Measurements from ENCODE around the gene CCDC201. TPM values are rescaled to one million over a fixed set of nuclear protein-coding genes. Genes with fewer than 3 reads are reported as not detected.
A peak's percentile ranks its signal among the peaks of the same experiment; 100 is the strongest.
"Not testable (repeated sequence)": the region's sequence is repeated elsewhere in the genome, so short reads cannot be mapped to it uniquely, and the experiment has no call there.

Gene CCDC201
- polyA plus RNA-seq, 10 donors = not detected

DNA sequence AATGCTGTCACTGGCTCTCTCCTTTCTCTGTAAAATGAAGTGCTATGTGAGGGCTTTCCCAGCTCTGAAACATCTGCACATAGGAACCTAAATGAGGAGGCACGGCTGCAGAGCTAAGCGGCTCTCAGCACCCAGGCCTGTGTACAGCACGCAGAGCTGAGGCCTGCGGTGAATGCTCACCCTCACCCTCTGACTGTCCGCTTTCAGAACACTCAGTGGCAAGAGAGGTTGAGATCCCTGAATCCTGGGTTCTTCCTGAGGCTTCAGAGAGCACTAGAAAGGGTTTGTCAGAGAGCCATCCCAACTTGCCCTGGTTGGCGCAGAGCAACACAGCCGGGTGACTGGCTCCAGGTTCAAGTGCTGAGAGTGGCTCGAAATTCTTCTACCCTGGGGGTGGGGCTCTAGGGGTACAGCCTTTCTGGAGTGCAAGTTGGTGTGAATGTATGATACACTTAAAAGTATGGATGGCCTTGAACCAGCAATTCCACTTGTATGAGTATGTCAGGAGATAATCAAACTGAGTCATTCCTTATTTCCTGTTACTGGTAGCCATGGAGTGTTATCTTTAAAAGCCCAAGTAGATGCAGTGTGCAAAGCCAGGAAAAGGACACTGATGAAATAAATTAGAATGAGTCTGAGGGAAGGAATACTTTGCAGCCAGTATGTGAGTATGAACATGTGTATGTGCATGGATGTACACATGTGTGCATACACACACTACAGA is 1.7 kb upstream of the CCDC201 start:
- DNase-seq = peak in 1 of 3 donors; percentile 73

DNA sequence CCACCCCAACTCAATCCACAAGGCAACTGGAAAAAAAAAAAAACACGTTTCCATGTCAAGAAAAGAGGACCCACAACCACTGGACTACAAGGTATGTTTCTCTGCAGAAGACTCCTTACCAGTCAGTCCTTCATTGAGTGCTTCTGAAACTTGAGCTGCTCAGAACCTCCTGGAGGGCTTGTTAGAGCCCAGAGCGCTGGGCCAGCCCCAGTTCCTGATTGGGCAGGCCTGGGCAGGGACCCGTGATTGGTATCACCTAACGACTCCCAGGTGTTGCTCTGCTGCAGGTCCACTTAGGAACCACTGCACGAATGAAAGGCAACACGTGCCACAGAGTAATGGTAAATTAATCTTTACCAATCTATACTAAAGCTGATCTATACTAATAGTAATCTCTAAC is 473 bp upstream of the CCDC201 start:
- DNase-seq = no peak

GRCh38 chr7:45872116-45873034 is 507 bp downstream of the CCDC201 start:
- no peak for DNase-seq

DNA sequence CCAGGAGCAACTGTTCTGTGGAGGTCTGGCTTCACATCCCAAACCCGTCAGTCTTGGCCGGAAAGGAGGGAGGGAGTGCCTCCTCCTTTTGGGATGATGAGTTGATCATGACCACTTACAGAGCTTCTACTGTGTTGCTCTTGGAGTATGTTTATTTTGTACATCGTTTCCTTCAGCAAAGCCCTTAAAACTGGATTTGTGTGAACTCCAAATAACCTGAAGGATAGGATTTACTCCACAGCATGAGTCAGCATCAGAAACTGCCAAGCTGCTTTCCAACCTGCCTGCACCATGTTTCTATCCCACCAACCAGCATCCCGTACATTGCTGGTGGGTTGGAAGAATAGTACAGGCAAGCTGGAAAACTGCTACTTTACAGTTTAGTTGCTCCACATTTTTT is 3.5 kb downstream of the CCDC201 start:
- DNase-seq = no peak

DNA sequence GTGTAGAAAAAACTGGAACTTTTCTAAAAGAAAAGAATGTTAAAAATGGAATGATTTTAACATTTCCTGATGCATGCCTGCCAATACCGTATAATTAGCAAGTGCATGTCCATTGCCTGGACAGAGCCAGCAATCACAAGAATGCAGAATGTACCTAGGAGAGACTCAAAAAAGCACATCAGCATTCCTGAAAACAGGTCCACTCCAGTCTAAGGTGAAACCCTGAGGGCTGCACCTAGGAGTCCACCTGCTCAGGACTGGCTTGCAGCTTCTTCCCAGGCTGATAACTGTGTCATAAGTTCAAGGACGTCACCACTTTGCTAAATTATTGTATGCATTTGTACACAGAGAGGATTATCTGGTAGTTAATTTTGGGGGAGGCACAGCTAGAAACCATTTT is 5.4 kb downstream of the CCDC201 start:
- DNase-seq = no peak

- no peak for DNase-seq
Measured at GRCh38 chr7:45865594-45866410, 7.1 kb downstream of the CCDC201 start.

- DNase-seq = no peak
Measured at GRCh38 chr7:45863715-45864114, 9.2 kb downstream of the CCDC201 start.

- not testable (repeated sequence) for DNase-seq
Measured at GRCh38 chr7:45856888-45857287, 16.0 kb downstream of the CCDC201 start.

GRCh38 chr7:45855680-45856079 is 17.2 kb downstream of the CCDC201 start:
- not testable (repeated sequence) for DNase-seq

DNA sequence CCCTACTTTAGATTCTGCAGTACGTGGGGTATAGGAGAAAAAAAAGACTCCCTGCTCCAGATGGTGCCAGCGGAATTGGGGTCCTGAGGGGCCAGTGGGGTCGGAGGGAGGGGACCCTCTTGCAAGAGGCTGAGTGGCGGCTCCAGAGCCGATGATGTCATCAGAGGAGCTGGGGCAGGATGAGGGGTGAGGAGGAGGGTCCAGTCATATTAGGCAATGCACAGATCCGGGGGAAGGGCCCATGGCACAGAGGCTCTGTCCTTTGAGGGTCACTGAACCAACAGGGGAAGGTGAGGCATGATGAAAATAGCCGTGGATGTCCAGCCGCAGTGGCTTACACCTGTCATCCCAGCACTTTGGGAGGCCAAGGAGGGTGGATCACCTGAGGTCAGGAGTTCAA is 19.4 kb downstream of the CCDC201 start:
- DNase-seq = not testable (repeated sequence)

DNA sequence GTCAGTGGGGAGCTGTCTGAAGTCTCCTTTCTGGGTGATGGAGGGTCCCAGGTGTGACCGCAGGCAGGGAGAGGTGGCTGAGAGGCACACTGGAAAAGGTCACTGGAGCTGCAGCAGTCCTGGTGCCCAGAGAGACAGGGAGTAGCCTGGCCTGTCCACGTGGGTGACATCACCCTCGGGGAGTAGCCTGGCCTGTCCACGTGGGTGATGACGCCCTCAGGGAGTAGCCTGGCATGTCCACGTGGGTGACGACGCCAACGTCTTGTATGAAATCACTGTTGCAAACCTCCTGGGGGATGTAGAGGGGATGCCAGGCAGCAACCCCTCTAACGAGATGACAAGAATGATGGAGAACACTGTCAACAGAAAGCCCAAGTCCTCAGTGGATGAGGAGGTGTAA is 19.9 kb downstream of the CCDC201 start:
- not testable (repeated sequence) for DNase-seq

DNA sequence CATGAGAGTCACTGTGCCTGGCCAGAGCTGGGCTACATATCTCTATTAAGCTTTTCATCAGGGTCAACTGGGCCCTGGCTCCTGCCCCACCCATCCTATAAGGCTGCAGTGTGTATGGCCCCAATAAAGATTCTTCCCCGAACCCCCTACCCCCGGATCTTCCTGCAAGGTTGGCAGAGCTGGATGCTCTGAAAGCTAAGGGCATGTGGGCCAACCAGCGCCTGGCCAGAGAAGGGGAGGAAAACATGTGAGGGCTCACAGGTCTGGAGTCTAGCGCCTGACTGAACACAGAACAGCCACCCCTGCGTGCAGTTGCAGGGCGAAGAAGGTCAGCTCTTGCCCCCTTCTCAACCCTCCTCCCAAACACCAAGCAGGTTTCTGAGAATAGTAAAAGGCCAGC is 24.1 kb downstream of the CCDC201 start:
- DNase-seq = not testable (repeated sequence)

DNA sequence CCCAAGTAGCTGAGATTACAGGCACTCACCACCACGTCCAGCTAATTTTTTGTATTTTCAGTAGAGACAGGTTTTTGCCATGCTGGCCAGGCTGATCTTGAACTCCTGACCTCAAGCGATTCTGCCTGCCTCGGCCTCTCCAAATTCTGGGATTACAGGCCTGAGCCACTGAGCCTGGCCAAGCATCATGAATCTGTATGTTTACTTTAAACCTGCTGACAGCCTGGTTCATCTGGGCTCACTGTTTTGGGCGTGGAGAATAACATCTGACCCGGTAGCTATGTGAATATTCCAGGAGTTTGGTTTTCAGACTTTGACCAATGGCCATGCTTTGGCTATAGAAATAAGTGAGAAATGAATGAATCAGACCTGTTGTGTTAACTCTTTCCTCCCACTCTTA is 26.3 kb downstream of the CCDC201 start:
- not testable (repeated sequence) for DNase-seq

DNA sequence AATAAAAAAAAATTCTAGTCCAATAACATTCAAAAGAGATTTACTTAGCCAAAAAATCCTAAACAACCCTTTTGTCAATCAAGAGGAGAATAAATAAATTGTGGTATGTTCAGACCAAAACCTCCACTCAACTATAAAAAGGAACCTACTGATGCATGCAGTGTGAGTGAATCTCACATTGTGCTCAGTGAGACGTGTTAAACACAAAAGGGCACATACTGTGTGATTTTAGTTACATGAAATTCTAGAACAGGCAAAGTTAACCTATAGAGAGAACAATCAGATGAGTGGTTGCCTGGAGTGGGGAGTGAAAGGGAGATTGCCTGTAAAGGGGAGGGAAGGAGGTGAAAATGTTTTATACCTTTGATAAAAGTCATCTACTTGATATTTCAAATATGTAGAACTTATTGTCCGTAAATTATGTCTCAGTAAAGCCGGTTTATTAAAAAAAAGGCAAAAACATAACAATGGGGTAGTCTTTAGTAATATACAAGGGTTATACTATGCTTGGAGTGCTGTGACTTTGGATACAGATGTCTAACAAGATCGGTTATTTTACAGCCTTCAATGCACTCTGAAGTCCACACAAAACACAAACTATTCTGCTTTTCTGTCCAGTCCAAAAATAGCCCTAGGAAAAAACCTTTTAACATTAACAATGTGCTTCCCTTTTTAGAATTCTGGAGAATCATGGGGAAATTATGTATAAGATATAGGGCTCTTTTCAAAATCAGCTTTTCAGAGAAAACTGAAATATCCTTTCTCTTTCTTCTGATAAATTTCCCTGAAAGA is 30.8 kb downstream of the CCDC201 start:
- DNase-seq = not testable (repeated sequence)

DNA sequence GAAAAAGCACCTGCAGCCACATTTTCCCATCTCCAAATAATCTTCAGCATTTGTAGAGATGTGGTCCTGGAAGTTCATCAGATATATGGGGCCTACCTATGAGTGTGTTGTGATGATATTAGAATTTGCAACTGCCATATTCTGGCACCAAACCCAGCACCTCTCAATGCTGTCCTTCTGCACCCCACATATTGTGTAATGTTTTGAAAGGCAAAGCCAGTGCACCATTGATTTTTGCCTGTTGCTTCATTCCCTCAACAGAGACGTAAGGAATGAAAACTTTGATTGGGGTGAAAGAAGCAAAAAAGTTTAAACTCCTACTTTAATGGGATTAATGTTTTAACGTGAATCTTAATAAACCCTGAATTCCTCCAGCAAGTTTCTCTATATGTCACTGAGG is 34.0 kb downstream of the CCDC201 start:
- not testable (repeated sequence) for DNase-seq

DNA sequence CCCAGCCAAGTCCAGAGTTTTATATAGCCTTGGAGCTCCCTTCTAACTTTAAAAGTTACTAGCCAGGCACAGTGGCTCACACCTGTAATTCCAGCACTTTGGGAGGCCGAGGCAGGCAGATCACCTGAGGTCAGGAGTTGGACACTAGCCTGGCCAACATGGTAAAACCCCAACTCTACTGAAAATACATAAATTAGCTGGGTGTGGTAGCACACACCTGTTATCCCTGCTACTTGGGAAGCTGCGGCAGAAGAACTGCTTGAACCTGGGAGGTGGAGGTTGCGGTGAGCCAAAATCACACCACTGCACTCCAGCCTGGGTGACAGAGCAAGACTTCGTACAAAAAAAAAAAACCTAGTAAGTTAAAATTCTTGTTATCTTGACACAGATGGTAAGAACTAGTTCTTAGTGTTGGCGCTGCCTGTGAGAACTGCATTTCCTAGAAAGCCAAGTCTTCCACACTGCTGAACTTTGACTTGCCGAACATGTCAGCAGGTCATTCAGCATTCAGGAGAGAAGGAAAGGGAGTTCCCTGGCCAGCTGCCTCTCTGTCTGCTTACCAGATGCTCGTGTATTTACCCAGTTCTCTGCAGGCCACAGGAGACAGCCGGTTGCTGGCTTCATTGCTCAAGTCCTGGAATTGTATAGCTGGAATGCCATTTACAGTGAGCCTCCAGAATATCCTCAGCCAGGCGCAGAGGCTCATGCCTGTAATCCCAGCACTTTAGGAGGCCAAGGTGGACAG is 40.3 kb downstream of the CCDC201 start:
- DNase-seq = peak; percentile 13 to 63 (median 33)

- DNase-seq = not testable (repeated sequence)
Measured at GRCh38 chr7:45829846-45830245, 43.0 kb downstream of the CCDC201 start.

DNA sequence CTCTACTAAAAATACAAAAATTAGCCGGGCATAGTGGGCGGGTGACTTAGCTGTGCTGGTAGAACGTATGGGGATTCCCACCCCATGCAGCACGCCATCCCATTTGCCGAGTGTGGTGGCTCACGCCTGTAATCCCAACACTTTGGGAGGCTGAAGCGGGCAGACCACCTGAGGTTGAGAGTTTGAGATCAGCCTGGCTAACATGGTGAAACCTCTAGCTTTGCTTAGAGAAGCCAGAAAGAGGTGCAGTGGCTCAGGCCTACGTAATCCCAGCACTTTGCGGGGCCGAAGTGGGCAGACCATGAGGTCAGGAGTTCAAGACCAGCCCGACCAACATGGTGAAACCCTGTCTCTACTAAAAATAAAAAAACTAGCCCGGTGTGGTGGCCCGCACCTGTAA is 45.2 kb downstream of the CCDC201 start:
- not testable (repeated sequence) for DNase-seq

- DNase-seq = not testable (repeated sequence)
Measured at GRCh38 chr7:45826550-45826949, 46.3 kb downstream of the CCDC201 start.

DNA sequence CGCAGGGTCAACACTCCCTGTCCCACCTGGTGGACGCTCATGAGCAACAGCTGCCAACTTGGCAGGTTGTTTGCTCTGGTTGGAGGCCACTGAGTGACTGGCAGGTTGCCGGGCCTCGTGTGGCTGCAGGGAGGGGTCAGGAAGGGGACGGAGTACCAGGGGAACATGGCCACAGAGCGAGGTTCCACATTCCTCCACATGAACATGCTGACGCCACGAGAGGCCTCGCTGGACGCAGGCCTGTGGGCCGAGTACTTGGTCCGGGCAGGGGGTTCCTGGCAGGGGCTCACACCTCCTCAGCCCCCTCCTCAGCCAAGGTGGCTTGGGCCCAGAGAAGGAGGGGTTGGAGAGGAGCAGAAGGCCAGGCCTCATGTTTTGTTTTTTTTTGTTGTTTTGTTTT is 54.1 kb downstream of the CCDC201 start:
- not testable (repeated sequence) for DNase-seq
